HG03378 (cell line): Measurements from ENCODE around the gene LSM14A.

ENCODE experiments used
- ATAC-seq: cut with Tn5 transposase; IDR thresholded peaks from one replicate; pipeline ENCODE4 v1.9.1; 2021; ENCODE audit warnings: mild to moderate bottlenecking, moderate library complexity; ENCODE audit not compliant: unreplicated experiment

Gene LSM14A

DNA sequence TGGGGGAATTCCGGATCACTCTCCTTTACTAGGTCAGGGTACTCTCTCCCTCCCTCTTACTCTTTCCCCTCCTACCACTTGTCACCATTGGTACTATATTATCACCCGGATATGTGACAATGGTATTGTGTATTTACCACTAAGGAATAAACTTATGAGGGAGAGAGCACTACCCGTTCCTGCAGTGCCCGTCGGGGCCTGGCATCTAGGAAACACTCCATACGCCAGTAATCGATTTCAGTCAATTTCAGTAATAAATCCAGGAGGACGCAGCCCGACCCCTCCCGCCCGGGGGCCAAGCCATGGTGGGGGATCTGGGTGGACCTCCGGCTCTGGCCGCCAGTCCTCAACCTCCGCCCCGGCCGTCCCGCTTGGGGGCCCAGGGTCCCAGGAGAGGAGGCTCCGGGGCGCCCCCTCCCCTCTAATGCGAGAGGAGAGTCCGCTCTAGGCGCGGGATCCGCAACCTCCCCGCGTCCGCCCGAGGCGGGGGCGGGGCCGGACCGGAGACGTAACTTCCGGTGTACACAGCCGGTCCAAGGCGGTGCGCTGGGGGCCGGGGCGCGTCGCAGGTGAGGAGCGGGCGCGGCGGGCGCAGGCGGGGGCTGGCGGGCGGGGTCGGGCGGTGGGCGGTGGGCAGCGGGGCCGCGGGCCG is 81.9 kb downstream of the LSM14A start, which contains the start of gene GARRE1:
GARRE1 (plus strand) TSS at position 509 of the 652 bp plus-strand sequence. CDS start 45,920 bp downstream, outside the sequence.
- peak; percentile 54 for ATAC-seq

DNA sequence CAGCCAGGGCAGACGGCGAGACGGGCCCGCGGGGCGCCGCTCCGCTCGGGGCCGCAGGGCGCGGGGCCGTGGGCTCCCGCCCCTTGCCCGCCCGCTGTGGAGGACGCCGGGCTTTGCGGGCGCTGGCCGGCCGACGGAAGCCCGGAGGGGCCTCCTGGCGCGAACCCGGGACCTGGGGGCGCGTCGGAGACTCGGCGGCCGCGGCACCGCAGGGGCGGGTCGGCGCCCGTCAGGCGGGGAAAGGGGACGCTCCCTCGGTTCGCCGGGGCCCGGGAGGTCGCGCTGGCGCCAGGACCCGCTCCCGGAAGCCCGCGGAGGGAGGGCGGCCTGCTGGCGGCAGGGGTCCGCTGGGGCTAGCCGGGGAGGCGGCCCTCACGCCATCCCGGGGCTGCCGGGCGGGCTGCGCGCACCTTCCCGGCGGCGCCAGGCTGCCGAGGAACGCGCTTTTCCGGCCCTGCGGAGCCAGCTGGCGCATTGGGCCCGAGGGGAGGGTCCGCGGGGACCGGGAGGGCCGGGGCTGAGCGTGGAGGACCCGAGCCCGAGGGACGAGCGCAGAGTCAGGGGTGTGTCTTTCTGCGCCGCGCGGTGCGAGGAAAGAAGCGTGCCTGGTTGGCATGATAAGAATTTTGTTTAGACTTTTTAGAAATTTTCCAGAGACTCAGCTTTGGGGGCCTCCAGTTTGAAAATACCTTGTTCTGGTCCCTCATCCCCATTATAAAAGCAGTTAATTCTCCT is 82.6 kb downstream of the LSM14A start:
- peak; percentile 18 for ATAC-seq

DNA sequence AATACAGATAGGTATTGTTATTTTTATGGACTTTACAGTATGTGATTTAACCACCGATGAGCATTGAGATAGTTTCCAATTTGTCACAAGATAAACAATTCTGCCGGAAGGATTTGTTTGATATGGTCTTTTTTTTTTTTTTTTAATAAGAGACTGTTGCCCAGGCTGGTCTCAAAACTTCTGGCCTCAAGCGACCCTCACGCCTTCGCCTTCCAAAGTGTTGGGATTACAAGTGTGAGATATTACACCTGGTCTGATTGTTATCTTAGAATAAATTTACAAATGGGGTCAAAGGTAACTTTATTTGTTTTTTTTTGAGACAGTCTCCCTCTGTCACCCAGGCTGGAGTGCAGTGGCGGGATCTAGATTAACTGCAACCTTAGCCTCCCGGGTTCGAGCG is 83.2 kb downstream of the LSM14A start:
- ATAC-seq: no peak

DNA sequence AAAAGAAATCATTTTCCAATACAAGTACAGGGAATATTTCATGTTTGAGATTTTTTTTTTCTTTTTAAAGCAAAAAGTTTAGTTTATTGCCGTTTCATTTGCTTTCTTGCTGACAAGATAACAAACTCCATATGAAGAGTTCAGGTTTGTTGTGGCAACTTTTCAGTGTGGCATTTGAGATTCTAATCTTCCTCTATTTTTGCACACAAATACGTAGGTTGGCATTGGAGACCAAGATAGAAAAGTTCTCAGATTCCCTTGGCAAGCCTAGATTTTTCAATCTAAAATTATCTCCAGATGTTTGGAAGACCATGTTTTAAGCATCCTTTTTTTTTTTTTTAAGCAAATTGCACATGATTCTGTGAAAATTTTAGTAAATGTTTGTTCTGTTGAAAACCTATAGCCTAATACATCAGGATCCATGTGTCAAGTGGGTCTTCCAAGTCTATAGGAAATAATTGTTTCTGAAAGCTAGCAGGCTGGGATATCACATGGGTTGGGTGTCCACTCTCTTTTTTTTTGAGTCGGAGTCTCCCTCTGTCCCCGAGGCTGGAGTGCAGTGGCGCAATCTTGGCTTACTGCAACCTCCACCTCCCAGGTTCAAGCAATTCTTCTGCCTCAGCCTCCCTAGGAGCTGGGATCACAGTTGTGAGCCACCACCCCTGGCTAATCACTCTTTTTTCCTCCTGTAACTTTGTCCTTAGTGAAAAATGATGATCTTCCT is 84.7 kb downstream of the LSM14A start:
- no peak for ATAC-seq

DNA sequence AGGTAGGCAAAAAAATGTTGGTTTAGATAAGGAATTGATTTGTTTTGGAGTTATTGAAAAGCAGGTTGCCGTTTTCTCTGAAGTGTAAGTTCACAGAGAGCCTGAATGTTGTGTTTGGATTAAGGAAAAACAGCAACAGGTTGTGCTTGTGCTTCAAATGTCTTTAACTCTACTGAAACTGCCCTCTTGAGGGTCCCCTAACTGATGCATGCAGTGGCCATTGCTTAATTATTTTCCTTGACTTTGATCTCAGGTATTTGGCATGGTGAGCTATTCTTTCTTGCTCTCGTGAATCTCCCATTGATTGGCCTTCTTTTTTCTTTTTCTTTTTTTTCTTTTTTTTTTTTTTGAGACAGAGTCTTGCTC is 85.2 kb downstream of the LSM14A start:
- ATAC-seq: no peak

DNA sequence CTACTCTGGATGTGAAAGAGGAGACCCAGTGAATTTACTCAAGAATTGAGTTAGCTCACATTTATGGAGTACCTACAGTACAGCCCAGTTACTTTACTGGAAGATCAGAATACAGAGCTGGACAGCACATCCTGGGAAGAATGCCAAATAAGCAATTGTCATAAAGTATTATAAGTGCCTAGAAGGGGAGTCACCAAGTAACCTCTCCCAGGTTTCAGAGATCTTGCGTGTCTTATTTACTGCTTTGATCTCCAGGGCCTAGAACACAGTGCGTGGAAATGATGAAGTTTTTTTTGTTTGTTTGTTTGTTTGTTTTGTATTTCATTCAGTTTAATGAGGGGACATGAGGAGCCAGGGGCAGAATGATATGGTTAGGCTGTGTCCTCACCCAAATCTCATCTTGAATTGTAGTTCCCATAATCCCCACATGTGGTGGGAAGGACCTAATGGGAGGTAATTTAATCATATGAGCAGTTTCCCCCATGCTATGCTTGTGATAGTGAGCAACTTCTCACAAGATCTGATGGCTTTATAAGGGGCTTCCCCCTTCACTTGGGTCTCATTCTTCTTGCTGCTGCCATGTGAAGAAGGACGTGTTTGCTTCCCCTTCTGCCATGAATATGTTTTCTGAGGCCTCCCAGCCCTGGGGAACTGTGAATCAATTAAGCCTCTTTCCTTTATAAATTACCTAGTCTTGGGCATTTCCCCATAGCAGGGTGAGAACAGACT is 87.2 kb downstream of the LSM14A start:
- no peak for ATAC-seq

DNA sequence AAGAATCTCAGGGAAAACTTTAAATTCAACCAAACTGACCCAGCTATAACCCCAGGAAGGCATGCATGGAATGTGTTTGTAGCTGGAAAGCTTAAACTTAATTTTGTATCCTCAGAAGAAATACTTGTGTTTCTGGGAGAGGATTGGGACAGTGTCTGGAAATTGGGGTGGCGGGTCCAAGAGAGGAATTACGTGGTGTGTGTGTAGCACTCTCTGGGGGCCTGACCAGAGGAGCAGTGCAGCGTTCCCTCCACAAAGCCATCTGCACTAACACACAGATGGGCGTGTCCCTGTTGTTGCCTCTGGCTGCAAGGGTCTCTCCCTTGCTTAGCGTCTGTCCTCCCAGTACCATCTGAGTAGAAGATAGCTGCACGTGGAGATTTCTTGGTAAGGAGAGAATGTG is 88.5 kb downstream of the LSM14A start:
- ATAC-seq: no peak

DNA sequence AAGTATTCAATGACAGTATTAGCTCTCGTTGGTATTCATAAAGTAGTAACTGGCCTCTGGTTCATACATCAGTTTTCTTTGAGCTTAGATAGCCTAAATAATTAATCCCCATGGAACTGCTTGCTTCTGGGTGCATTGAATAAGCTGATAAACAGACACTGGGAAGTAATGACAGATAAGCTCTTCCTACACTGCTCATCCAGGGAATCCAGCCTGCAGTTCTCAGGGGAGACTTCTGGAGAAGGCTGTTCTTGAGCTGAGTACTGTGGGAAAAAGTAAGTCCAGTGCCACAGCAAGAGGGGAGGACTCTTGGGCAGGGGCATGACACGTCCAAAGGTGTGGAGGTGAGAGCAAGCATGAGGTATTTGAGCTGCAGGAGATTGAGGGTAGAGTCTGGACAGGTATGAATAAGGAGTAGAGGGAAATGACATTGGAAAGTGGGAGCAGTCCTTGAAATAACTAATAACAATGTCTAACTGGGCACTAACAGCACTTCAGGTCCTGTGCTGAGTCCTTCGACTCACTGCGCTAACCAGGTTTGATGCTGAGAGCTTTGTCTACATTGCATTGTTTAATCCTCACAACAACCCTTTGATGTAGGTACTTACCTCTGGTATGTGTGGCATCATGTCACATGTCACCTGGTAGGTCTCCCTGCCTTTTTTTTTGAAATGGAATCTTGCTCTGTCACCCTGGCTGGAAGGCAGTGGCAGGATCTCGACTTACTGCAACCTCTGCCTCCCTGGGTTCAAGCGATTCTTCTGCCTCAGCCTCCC is 89.2 kb downstream of the LSM14A start:
- no peak for ATAC-seq

DNA sequence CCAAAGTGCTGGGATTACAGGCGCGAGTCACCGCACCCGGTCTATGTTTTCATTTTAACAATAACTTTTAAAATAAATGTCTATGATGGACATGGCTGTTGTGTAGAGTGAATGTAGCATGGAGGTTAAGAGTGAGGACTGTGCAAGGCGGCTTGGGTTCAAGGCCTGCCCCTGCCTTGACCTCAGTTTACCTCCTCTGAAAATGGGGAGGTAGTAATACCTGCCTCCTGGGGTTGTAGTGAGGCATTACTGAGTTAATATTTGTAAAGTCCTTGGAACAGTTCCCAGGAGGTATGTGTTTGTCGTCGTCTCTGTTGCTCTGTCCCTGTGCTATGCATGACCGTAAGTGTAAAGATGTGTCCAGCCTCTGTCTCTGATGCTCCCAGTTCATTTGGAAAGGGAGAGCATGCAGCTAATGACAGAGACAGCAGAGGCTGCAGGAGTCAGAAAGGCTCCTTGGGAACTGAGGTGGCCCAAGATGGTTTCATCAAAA is 91.5 kb downstream of the LSM14A start:
- ATAC-seq: no peak

DNA sequence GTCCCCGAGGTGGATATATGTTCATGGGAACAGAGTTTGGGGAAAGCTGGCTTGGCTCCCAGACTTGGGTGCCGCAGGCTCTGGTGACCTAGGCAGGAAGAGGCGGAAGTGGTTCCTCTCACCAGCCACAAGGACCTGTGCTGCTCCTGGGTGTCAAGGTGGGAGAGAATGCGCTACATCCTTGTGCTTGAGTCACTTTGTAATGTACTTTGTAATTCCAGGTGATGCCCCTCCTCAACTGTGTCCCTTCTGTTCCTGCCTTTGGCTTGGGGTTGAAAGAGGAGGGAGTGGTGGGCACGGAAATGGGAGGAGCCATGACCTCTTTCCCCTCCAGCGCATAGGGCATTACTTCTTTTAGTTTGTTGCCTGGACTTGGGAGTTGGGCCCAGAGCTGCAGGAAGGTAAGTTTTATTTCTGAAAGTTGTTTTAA is 92.9 kb downstream of the LSM14A start:
- ATAC-seq: no peak

DNA sequence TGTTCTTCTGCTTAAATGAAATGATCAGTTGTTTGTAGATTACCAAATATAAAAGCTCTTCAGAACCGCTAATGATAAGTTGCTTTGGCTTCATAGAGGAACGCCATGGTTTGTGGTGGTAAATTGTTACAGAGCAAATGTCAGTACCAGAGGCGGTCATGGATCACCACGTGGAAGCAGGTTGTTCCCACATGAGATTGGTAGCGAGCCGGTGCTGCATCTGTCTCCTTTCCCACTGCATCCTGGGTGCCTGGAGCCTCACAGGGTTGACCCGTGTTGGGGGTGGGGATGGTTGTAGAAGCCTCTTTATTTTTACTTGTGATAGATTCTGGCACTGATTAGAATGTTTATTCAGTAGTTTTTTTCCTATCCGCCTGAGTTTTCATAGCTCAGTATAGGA is 96.8 kb downstream of the LSM14A start:
- no peak for ATAC-seq

DNA sequence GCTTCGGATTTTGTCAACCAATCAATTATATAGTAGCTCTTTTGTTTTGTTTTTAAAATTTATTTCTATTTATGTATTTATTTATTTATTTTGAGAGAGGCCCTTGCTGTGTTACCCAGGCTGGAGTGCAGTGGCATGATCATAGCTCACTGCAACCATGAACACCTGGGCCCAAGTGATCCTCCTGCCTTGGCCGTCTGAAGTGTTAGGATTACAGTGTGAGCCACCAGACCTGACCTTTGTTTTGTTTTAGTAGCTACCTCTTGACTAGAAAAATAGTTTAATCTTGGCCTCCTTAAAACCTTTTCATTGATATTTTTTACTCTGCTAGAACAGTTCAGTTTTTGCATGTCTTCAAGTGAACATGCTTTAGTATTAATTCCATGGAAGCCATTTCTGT is 97.2 kb downstream of the LSM14A start:
- ATAC-seq: no peak

DNA sequence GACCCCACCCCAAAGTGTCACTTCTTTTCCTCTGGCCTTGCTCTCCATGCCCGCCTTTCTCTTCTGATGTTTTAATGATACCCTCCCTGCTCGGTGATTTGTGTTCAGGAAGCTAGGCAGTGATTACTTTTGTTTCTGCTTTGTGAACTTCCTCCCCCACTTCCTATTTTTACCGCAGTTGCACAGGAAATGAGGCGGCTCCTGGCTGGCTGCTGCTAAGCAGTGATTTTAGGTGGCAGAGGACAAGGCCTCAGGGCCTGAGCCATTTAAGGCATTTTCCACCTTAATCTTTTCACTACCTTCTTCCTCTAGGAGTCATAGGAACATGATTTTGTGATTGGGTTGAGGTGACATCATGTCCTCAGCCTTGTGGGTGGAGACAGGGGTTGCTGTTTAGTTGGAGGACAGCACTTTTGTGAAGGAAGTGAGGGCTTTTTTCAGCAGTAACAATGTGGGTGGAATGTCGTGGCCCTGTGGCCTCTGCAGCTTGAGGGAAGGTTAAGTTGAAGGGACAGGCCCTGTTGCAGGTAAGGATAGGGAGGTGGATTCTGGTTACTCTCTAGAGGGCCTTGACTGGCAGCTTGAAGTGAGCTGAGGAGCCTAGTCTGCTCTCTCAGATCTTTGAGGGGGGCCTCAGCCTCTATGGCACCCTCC is 97.8 kb downstream of the LSM14A start:
- peak; percentile 61 for ATAC-seq

DNA sequence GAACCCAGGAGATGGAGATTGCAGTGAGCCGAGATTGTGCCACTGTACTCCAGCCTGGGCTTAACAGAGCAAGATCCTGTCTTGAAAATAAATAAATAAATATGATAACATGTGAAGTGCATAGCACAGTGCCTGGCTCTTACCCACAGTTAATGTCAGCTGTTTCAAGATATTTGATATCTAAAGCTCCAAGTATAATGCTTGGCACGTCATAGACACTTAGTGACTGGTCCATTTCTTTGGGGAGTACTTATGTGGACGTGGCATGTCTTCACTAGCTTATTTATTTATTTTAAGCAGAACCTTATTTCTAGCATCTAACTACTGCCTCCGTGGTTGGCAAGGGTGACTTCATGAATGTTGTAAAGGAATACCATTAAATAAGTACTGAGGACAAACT is 100.8 kb downstream of the LSM14A start:
- ATAC-seq: no peak

DNA sequence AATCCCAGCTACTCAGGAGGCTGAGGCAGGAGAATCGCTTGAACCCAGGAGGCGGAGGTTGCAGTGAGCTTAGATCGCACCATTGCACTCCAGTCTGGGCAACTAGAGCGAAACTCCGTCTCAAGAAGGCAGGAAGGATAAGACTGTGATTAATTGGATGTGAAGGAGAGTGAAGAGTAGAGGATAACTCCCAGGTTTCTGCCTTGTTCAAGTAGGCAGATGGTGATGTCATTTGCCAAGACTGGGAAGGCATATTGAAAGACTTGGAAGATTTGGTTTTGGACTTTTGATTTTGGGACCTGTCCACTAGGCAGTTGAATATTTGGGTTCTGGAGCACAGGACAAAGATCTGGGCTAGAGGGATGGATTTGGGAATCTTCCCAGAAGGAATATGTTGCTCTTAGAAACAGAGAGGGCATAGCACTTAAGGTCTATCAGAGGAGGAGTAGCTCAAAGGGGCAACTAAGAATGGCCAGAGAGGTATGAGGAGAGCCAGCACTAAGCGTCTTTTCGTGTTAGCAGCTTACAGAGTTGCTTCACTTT is 102.1 kb downstream of the LSM14A start:
- no peak for ATAC-seq

DNA sequence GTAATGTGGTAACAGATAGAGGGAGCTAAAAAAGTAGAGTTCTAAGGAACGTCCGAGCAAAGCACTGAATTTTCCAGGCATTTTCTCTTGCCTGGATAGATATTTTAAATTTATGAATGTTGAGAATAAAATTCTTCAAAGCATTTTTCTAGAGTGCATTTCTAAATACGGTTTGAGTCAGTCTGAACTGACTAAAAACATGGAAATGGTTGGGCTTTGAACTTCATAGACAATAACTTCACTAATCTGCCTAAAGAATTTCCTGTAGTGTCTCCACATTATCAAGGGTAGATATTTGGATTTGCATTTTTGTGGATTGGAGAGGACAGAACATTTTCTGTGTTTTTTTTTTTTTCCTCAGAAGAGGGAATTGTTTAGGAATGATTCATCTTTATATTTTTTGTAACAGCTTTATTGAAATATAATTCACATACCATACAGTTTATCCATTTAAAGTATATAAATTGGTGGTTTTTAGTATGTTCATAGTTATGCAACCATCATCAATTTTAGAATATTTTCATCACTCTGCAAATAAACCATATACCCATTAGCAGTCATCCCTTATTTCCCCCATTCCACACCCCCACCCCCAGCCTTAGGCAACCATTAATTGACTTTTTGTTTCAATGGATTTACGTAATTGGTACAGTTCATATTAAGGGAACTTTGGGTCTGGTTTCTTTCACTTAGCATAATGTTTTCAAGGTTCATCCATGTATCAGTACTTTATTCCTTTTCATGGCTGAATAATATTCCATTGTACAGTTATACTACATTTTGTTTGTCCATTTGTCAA is 102.7 kb downstream of the LSM14A start:
- no peak for ATAC-seq

DNA sequence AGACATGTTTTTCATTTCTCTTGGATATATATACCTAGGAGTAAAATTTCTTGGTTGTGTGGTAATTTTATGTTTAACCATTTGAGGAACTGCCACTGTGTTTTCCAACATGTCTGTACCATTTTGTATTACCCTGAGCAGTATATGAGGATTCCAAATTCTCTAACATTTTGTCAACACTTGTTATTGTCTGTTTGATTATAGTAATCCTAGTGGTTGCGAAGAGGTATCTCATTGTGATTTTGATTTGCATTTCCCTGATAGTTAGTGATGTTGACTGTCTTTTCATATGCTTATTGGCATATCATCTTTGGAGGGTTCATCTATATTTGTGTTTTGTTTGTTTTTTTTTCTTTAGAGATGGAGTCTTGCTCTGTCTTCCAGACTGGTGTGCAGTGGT is 103.4 kb downstream of the LSM14A start:
- no peak for ATAC-seq

DNA sequence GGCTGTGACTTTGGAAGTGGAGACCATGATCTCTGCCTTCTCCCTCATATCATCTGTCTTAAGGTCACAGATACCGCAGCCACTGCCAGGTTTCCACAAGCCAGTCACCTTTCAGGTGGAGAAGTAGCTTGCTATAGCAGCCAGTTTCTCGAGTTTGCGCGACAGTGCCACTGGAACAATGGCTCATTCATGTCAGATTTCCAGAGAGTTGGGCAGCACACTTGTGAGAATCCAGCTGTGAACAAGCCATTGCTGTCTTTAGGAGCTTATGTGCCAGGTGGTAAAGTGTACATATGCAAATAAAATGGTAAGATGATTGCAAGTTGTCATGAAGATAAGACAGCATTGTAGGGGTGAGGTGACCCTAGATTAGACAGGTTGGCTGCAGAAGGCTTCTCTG is 104.3 kb downstream of the LSM14A start:
- ATAC-seq: no peak

DNA sequence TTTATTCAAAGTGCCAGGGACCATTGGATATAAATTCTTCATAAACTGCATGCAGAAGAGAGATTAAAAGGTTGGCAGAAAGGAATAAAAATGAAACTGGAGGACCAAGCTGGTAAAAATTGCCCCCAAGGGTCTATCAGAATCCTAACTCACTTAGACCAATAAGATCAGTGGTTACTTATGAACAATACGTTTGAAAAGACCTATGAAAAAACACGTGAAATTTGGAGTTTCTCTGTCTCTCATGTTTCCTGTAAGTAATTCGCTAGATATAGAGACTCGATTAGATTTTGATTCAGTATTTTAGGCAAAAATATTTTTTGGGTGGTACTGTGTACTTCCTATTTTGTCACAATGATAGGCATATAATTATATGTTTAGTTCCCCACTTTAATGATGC is 104.9 kb downstream of the LSM14A start:
- no peak for ATAC-seq
